Fibroblast of villous mesenchyme (primary cell): ENCODE measurements around the gene GIMAP2. TPM values are rescaled to one million over a fixed set of nuclear protein-coding genes. Genes with fewer than 3 reads are reported as not detected.

Source experiments
- DNase-seq: peaks from one replicate; pipeline ENCODE4 v3.0.0-alpha.2; 2010; ENCODE audit warnings: low read depth
- H3K4me3 ChIP-seq: 2 replicates; pipeline ENCODE4 v1.5.1; 2011; ENCODE audit warnings: low read depth, mild to moderate bottlenecking, low read length
- total RNA-seq: library from RNA; depleted of rRNA; stranded (reverse); fragments of >200 nt; gene quantifications from 2 replicates; pipeline ENCODE4 v1.2.3, GENCODE V29; 2012
- TF ChIP-seq, protein P1 (sequence below): IDR thresholded peaks from 2 replicates; pipeline ENCODE4 v1.5.1; 2012; ENCODE audit warnings: low read depth, mild to moderate bottlenecking, low read length; ENCODE audit not compliant: insufficient read depth

GIMAP2 gene
- total RNA-seq, 1 donor = 2.6 TPM

GRCh38 chr7:150738591-150739001, 53.1 kb downstream of the GIMAP2 start:
- TF ChIP-seq, protein P1, sequence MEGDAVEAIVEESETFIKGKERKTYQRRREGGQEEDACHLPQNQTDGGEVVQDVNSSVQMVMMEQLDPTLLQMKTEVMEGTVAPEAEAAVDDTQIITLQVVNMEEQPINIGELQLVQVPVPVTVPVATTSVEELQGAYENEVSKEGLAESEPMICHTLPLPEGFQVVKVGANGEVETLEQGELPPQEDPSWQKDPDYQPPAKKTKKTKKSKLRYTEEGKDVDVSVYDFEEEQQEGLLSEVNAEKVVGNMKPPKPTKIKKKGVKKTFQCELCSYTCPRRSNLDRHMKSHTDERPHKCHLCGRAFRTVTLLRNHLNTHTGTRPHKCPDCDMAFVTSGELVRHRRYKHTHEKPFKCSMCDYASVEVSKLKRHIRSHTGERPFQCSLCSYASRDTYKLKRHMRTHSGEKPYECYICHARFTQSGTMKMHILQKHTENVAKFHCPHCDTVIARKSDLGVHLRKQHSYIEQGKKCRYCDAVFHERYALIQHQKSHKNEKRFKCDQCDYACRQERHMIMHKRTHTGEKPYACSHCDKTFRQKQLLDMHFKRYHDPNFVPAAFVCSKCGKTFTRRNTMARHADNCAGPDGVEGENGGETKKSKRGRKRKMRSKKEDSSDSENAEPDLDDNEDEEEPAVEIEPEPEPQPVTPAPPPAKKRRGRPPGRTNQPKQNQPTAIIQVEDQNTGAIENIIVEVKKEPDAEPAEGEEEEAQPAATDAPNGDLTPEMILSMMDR = no peak
- H3K4me3 ChIP-seq = no peak overlapping the region
- no peak for DNase-seq

DNA sequence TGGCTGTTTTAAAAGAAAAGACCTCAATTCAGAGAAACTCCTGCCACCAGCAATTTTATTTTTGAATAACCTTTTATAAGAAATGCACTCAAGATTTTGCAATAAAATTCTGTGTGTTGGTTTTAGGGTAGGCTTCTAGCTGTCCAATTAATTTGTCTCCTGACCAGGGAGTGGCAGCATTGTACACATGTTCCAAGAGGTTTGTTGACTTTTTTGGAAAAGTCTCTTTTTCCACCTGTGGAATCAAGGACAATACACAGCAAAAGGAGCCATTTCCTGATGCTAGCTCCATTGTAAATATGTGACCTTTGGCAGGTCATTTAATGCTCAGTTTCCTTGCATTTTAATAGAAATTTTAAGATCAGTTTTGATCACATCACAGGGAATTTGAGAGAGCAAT, 53.5 kb downstream of the GIMAP2 start:
- H3K4me3 ChIP-seq = no peak overlapping the region
- DNase-seq = no peak
- TF ChIP-seq, protein P1 = no peak

GRCh38 chr7:150740053-150740452, 54.5 kb downstream of the GIMAP2 start:
- no peak overlapping the region for H3K4me3 ChIP-seq
- no peak for DNase-seq
- TF ChIP-seq, protein P1 = no peak

- TF ChIP-seq, protein P1 = no peak
- H3K4me3 ChIP-seq = no peak overlapping the region
- DNase-seq = no peak
These were observed 56.9 kb downstream of the GIMAP2 start for GRCh38 chr7:150742286-150742968.

Other genes with a start within 250 kb of the GIMAP2 start
- under 0.01 TPM in 1 of 2 replicates, not detected in the other for gene GIMAP8, start 235.1 kb upstream of the GIMAP2 start, total RNA-seq
- gene GIMAP7, start 170.8 kb upstream of the GIMAP2 start, total RNA-seq = not detected in 2 replicates
- gene GIMAP4, start 118.3 kb upstream of the GIMAP2 start, total RNA-seq = not detected in 2 replicates
- not detected in 2 replicates for gene GIMAP6, start 53.3 kb upstream of the GIMAP2 start, total RNA-seq
- not detected in 2 replicates for gene GIMAP1, start 30.9 kb downstream of the GIMAP2 start, total RNA-seq
- gene GIMAP5, start 51.7 kb downstream of the GIMAP2 start, total RNA-seq = not detected in 2 replicates
- 0.43 TPM in 1 of 2 replicates, not detected in the other for gene TMEM176B, start 114.7 kb downstream of the GIMAP2 start, total RNA-seq
- under 0.01 TPM in 1 of 2 replicates, not detected in the other for gene TMEM176A, start 115.1 kb downstream of the GIMAP2 start, total RNA-seq
- gene AOC1, start 166.8 kb downstream of the GIMAP2 start, total RNA-seq = not detected in 2 replicates